Lower leg skin (tissue), 4 donors: Measurements from ENCODE around the gene ALOXE3. TPM values are rescaled to one million over a fixed set of nuclear protein-coding genes. Genes with fewer than 3 reads are reported as not detected.
A peak's percentile ranks its signal among the peaks of the same experiment; 100 is the strongest.

Experiments used
- DNase-seq, 2 donors: peaks; one replicate each; pipeline ENCODE4 v3.0.0-alpha.2; 2019; ENCODE audit warnings: low spot score in 2 of 2
- H3K4me3 ChIP-seq: fragments of 200-600 bp; sonication (generic); 2 replicates; pipeline ENCODE4 v1.5.1; 2017; ENCODE audit warnings: mild to moderate bottlenecking, low read depth; ENCODE audit not compliant: poor library complexity, severe bottlenecking
- POLR2A ChIP-seq, 2 donors: fragments of 450-650 bp; IDR thresholded peaks; one replicate each; pipeline ENCODE4 v1.6.1; 2016 to 2017; ENCODE audit warnings: antibody characterized with exemption in 2 of 2, mild to moderate bottlenecking in 1 of 2, moderate library complexity in 1 of 2
- WGBS, 2 donors: methylation state at CpG; one replicate each; pipeline ENCODE4 v1.1.5; 2018; 5-methylcytosine and 5-hydroxymethylcytosine counted together
- intact Hi-C: fragments of 100-400 bp; cut with DNase I; formaldehyde crosslinking; loops from one replicate; pipeline ENCODE4 v1.15.0; 2023; ENCODE audit warnings: low total_unique reads
- total RNA-seq, 4 donors: library from RNA; depleted of rRNA; stranded (reverse); fragments of >200 nt; gene quantifications; one replicate each; pipeline ENCODE4 v1.1.0, GENCODE V29; 2016
- TF ChIP-seq, protein P1 (sequence below), 3 donors: fragments of 450-650 bp; IDR thresholded peaks; one replicate each; pipeline ENCODE4 v1.5.1; 2016; ENCODE audit warnings: antibody characterized with exemption in 3 of 3, mild to moderate bottlenecking in 3 of 3, moderate library complexity in 2 of 3

ALOXE3 gene
- total RNA-seq, 4 donors from 2014 or later, result 73.8 to 143 (median 88.2) TPM

DNA sequence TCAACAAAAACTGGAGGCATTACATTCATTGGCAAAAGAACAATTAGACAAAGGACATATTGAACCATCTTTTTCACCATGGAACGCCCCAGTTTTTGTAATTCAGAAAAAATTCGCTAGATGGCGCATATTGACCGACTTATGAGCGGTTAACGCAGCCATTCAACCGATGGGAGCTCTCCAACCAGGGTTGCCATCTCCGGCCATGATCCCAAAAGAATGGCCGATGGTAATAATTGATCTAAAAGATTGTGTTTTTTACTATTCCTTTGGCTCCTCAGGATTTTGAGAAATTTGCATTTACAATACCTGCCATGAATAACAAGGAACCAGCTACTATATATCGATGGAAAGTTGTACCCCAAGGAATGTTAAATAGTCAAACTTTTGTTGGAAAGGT, 58.0 kb downstream of the ALOXE3 start:
- WGBS, 2 donors, result 6 to 7% methylated on average over 10 of the region's 10 CpGs
- no peak overlapping the region for H3K4me3 ChIP-seq
- TF ChIP-seq, protein P1, sequence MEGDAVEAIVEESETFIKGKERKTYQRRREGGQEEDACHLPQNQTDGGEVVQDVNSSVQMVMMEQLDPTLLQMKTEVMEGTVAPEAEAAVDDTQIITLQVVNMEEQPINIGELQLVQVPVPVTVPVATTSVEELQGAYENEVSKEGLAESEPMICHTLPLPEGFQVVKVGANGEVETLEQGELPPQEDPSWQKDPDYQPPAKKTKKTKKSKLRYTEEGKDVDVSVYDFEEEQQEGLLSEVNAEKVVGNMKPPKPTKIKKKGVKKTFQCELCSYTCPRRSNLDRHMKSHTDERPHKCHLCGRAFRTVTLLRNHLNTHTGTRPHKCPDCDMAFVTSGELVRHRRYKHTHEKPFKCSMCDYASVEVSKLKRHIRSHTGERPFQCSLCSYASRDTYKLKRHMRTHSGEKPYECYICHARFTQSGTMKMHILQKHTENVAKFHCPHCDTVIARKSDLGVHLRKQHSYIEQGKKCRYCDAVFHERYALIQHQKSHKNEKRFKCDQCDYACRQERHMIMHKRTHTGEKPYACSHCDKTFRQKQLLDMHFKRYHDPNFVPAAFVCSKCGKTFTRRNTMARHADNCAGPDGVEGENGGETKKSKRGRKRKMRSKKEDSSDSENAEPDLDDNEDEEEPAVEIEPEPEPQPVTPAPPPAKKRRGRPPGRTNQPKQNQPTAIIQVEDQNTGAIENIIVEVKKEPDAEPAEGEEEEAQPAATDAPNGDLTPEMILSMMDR (IDR thresholded peaks at IDR 0.05), result peak in 1 of 3 donors; percentile 28
- no peak for TF ChIP-seq POLR2A (IDR thresholded peaks at IDR 0.05)
- intact Hi-C loops, result no loop called here
- DNase-seq, result peak in 1 of 2 donors; percentile 80

DNA sequence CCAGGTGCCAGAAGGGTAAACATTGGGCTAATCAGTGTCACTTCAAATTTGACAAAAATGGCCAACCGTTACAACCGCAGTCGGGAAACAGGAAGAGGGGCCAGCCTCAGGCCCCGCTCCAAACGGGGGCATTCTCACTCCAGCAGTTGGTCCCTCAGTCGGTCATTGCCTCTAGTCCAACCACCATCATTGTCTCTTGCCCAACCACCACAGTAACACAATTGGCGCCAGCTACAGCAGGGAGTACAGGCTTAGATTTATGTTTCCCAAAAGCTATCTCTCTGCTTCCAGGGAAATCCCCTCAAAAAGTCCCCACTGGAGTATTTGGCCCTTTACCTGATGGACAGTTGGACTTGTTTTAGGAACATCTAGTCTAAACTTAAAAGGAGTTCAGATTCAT, 59.2 kb downstream of the ALOXE3 start:
- intact Hi-C loops, result no loop called here
- TF ChIP-seq POLR2A (IDR thresholded peaks at IDR 0.05), result no peak
- TF ChIP-seq, protein P1 (IDR thresholded peaks at IDR 0.05), result no peak
- no peak overlapping the region for H3K4me3 ChIP-seq
- WGBS, 2 donors, result 21 to 36% methylated on average over 7 of the region's 7 CpGs
- DNase-seq, result no peak

DNA sequence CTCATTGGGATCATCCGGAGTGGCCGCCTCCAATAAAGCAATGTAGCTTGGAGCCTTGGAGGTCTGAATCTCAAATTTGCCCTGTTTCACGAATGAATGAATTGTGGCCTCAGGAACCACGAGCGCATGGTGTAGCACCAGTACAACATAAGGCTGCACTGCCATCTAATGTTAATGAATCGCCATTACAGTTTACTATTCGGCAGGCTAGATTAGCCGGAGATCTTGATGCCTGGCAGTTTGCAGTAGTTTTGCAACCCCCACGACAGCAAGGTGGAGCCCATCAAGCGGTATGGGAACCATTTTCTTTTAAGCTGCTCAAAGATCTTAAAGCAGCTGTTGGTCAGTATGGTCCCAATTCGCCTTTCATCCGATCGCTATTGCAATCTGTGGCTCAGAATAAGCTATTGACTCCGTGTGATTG, 60.6 kb downstream of the ALOXE3 start:
- DNase-seq, result peak in 1 of 2 donors; percentile 54
- no peak overlapping the region for H3K4me3 ChIP-seq
- TF ChIP-seq, protein P1 (IDR thresholded peaks at IDR 0.05), result peak in 1 of 3 donors; percentile 53
- no peak for TF ChIP-seq POLR2A (IDR thresholded peaks at IDR 0.05)
- 6 to 8% methylated on average over 14 of the region's 14 CpGs for WGBS, 2 donors
- intact Hi-C loops, result no loop called here

DNA sequence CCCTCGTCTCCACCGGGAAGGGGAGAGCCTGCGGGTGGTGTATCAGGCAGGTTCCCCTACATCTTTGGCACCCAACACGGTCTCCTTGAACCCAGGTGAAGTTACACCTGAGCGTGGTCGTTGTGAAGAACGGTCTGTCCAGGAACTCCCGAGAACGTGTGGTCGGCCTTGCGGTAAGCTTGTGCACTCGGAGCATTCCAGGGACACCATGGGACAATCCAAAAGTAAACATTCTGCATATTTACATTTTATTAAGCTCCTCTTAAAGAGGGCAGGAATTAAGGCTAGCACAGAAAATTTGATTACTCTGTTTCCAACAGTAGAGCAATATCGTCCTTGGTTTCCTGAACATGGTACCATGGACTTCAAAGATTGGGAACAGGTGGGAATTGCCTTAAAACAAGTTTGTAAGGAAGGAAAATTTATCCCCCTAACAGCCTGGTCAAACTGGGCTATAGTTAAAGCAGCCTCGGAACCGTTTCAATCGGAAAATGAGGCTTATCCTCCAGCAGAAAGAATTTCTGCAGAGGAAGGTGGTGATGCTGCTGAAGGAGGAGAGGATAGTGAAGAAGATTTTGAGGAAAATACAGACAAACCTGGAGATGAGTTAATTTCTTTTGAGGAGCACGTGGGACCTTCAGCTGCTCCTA, 61.2 kb downstream of the ALOXE3 start:
- DNase-seq, result peak in 1 of 2 donors; percentile 40
- 76 to 78% methylated on average over 17 of the region's 17 CpGs for WGBS, 2 donors
- intact Hi-C loops, result no loop called here
- H3K4me3 ChIP-seq, result no peak overlapping the region
- TF ChIP-seq, protein P1 (IDR thresholded peaks at IDR 0.05), result no peak
- TF ChIP-seq POLR2A (IDR thresholded peaks at IDR 0.05), result no peak

DNA sequence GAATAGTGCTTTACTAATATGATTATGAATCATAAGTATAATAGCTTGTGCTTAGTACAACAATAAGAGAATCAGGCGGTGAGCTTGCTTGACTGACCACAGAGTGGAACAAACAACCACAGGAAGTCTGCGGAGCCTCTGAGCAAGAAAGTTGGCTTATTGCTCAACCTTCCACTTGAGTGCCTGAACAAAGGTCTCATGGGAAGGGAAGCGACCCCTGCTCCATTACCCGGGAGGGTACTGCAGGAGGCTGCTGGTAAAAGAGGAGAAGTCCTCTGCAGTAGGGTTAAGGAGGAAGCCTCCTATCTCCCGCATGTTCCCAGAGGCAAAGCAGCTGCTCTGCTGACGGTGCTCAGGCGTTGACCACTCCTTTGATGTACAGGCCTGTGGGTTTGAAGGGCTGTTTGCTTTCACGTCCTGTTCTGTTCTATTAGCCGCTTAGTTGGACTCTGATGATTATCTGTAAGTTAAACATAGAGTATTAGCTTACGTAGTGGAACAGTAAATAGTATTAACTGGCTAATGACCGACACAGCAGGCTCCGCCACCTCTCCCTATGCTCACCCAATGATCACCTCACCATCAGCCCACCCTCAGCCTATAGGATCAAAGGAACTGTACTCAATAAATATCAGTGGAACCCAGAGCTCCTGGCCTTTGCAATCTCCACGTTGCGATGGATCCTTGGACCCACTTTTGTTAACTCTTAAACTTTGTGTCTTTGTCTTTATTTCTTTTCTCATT, 61.9 kb downstream of the ALOXE3 start:
- intact Hi-C loops, result no loop called here
- H3K4me3 ChIP-seq, result no peak overlapping the region
- WGBS, 2 donors, result 56 to 63% methylated on average over 14 of the region's 14 CpGs
- DNase-seq, result peak; percentile 66 to 85
- TF ChIP-seq POLR2A (IDR thresholded peaks at IDR 0.05), result no peak
- TF ChIP-seq, protein P1 (IDR thresholded peaks at IDR 0.05), result no peak
